Spleen (tissue), 13 donors: Measurements from ENCODE around the gene SCAANT1. TPM values are rescaled to one million over a fixed set of nuclear protein-coding genes. Genes with fewer than 3 reads are reported as not detected.

Experiments
- DNase-seq: peaks from one replicate; pipeline ENCODE4 v3.0.0-alpha.2; 2020
- H3K27ac ChIP-seq, 8 donors: fragments of 200-600 bp; sonication (generic) in 7 of 8; 1 replicate in 4 of 8; 2 replicates in 4 of 8; pipeline versions ENCODE4 v1.5.0 to v1.8.0; 2016 to 2021; ENCODE audit warnings: inconsistent platforms in 4 of 8, mild to moderate bottlenecking in 4 of 8, moderate library complexity in 1 of 8
- H3K27me3 ChIP-seq, 7 donors: fragments of 200-600 bp; sonication (generic) in 6 of 7; replicated peaks in 1 of 7; 1 replicate in 4 of 7; 2 replicates in 3 of 7; pipeline versions ENCODE4 v1.5.0 to v1.8.0; 2016 to 2021; ENCODE audit warnings: inconsistent platforms in 3 of 7, mild to moderate bottlenecking in 1 of 7
- H3K36me3 ChIP-seq, 6 donors: fragments of 200-600 bp; sonication (generic) in 5 of 6; 1 replicate in 4 of 6; 2 replicates in 2 of 6; pipeline versions ENCODE4 v1.5.0 to v1.8.0; 2016 to 2021; ENCODE audit warnings: inconsistent platforms in 2 of 6
- H3K4me1 ChIP-seq, 6 donors: fragments of 200-600 bp; sonication (generic) in 5 of 6; 1 replicate in 3 of 6; 2 replicates in 3 of 6; pipeline versions ENCODE4 v1.5.0 to v1.8.0; 2016 to 2021; ENCODE audit warnings: inconsistent platforms in 3 of 6
- H3K4me3 ChIP-seq, 8 donors: fragments of 200-600 bp; sonication (generic) in 7 of 8; 1 replicate in 4 of 8; 2 replicates in 4 of 8; pipeline versions ENCODE4 v1.5.0 to v1.8.0; 2016 to 2021; ENCODE audit warnings: inconsistent platforms in 4 of 8, mild to moderate bottlenecking in 4 of 8, moderate library complexity in 2 of 8
- H3K9me3 ChIP-seq, 8 donors: fragments of 200-600 bp; sonication (generic) in 7 of 8; 1 replicate in 4 of 8; 2 replicates in 4 of 8; pipeline versions ENCODE4 v1.5.0 to v1.8.0; 2016 to 2021; ENCODE audit warnings: inconsistent platforms in 4 of 8
- POLR2A ChIP-seq, 3 donors: fragments of 450-650 bp; IDR thresholded peaks; one replicate each; pipeline ENCODE4 v1.5.1; 2017; ENCODE audit warnings: antibody characterized with exemption in 3 of 3, mild to moderate bottlenecking in 1 of 3
- POLR2AphosphoS5 ChIP-seq, 3 donors: sonication (generic); formaldehyde crosslinking; IDR thresholded peaks; one replicate each; pipeline ENCODE4 v1.5.1; 2017; ENCODE audit warnings: antibody characterized with exemption in 3 of 3
- WGBS, 5 donors: extraction: QIAGEN DNeasy Blood & Tissue Kit in 3 of 5; methylation state at CpG; one replicate each; pipeline versions ENCODE4 v1.1.5 to v1.1.7; 2013 to 2018; 5-methylcytosine and 5-hydroxymethylcytosine counted together
- intact Hi-C: fragments of 100-400 bp; cut with DNase I; formaldehyde crosslinking; loops from one replicate; pipeline ENCODE4 v1.15.0; 2023; ENCODE audit warnings: low total_unique reads
- long read RNA-seq, 2 donors: transcript quantifications; one replicate each; lab custom pipeline, GENCODE V29; 2026
- polyA plus RNA-seq, 3 donors: library from polyadenylated mRNA; stranded (reverse); fragments of 200-250 nt; gene quantifications; one replicate each; pipeline ENCODE4 v1.2.1, GENCODE V29; 2013
- total RNA-seq, 7 donors: library from RNA; depleted of rRNA in 3 of 7; stranded (reverse); fragments of >200 nt in 3 of 7; fragmentation: NEBNext Ultra II Directional in 4 of 7; extraction: Animal tissue kit (Norgen Biotek cat#: 25700) in 4 of 7; gene quantifications; one replicate each; pipeline versions ENCODE4 v1.1.0 to v1.2.1, GENCODE V29; 2016 to 2021
- TF ChIP-seq, protein P1 (sequence below), 11 experiments: fragments of 200-600 bp in 7 of 11; fragments of 450-650 bp in 4 of 11; sonication (generic) in 4 of 11; IDR thresholded peaks in 8 of 11; conservative IDR thresholded peaks in 3 of 11; 1 replicate in 7 of 11; 2 replicates in 4 of 11; pipeline versions ENCODE4 v1.4.0 to v1.8.0; 2016 to 2021; ENCODE audit warnings: antibody characterized with exemption in 11 of 11, inconsistent platforms in 4 of 11, mild to moderate bottlenecking in 1 of 11
- donor health status: healthy with polysubstance abuse.
- donor health status: DM: no; HTN: no; CAD: no; lungs with moderate emphysema.
- donor health status: DM: no; HTN: no; CAD: no.
- donor health status: Bipolar disorder and iron deficiency.
- donor health status: healthy.
- donor health status: DM: no; HTN: no; CAD: no.
- donor health status: DM: yes; HTN: yes; CAD: no.

Gene SCAANT1
- total RNA-seq = not detected
- polyA plus RNA-seq = not detected
- long read RNA-seq, donor 1 = 0 reads
- long read RNA-seq, donor 2 = 0 reads

DNA sequence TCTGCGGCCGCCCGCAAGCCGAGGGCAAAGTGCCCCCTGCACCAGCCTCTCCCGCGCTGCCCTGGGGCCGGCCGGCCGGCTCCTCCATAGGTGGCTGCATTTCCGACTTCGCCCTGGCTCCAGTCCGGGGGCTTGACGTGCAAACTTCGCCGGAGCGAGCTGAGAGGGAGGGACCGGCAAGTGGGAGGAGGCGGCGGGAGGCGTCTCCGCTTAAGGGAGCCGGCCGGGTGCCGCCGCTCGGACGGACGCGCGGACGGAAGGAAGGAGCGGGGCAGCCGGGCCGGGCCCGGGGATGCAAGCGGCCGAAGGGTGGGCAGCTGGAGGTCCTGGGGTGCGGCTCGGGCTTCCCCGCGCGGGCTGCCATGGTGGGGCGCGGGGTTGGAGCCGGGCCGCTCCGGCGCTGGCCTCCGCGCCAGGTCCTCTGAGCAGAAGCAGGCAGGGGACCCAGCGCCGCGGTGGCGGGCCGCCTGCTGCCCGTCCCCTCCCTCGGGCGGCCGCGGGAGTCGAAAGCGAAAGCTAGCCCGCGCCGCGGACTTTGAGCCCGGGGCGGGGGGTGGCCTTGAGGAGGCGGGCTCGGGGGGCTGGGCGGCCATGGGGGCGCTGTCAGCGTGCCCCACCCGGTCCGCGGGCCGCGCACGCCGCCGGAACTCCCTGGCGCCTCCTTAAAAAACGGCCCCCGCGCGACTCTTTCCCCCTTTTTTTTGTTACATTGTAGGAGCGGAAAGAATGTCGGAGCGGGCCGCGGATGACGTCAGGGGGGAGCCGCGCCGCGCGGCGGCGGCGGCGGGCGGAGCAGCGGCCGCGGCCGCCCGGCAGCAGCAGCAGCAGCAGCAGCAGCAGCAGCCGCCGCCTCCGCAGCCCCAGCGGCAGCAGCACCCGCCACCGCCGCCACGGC is at the start of gene SCAANT1:
SCAANT1 (minus strand) TSS at position 511 of the 895 bp plus-strand sequence.
- H3K27ac ChIP-seq = peak within 1 kb of the TSS; percentile 96 to 100 (median 99)
- peaks cover 0 to 26% (median under 1%) of the 10 kb centered on the region in 6 donors for H3K36me3 ChIP-seq
- intact Hi-C loops = no loop called here
- peaks cover 28 to 68% (median 38%) of the 10 kb centered on the region in 6 donors for H3K4me1 ChIP-seq
- no peaks in the 10 kb centered on the region for H3K9me3 ChIP-seq
- peak; percentile 97 for DNase-seq
- H3K4me3 ChIP-seq = peak within 1 kb of the TSS; percentile 59 to 85 (median 82)
- no peaks in the 10 kb centered on the region for H3K27me3 ChIP-seq
- TF ChIP-seq POLR2A (IDR thresholded peaks at IDR 0.05) (peak in 1 of 3 donors; percentile 36), POLR2AphosphoS5 (IDR thresholded peaks at IDR 0.05) (peak; percentile 81 to 88 (median 85))
- TF ChIP-seq, protein P1, sequence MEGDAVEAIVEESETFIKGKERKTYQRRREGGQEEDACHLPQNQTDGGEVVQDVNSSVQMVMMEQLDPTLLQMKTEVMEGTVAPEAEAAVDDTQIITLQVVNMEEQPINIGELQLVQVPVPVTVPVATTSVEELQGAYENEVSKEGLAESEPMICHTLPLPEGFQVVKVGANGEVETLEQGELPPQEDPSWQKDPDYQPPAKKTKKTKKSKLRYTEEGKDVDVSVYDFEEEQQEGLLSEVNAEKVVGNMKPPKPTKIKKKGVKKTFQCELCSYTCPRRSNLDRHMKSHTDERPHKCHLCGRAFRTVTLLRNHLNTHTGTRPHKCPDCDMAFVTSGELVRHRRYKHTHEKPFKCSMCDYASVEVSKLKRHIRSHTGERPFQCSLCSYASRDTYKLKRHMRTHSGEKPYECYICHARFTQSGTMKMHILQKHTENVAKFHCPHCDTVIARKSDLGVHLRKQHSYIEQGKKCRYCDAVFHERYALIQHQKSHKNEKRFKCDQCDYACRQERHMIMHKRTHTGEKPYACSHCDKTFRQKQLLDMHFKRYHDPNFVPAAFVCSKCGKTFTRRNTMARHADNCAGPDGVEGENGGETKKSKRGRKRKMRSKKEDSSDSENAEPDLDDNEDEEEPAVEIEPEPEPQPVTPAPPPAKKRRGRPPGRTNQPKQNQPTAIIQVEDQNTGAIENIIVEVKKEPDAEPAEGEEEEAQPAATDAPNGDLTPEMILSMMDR (IDR thresholded peaks at IDR 0.05 in 8 of 11, conservative IDR thresholded peaks at IDR 0.05 in 3 of 11) = peak in 7 of 11 experiments; percentile 5 to 39 (median 26)
- 0 to 1% (median 0%) methylated on average over 24 to 115 of the region's 115 CpGs for WGBS, 5 donors

DNA sequence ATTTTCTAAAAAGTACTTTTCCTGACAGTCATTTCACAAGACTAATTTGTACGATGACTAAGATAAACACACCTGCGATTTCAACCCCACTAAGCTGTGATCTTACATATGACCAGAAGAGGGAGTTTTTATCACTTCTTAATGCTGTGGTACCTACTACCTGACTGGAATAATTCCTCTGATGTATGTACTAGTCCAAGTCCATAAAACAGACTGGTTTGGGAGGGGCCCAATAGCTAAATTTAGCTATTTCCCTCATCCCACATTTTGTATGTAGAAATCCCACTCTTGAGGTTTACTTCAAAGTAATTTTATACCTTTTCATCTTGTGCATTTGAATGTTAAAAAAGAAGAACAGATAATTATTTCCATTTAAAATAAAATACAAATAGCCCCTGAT is 49.7 kb upstream of the SCAANT1 start:
- peaks cover 12 to 80% (median 30%) of the 10 kb centered on the region in 6 donors for H3K4me1 ChIP-seq

DNA sequence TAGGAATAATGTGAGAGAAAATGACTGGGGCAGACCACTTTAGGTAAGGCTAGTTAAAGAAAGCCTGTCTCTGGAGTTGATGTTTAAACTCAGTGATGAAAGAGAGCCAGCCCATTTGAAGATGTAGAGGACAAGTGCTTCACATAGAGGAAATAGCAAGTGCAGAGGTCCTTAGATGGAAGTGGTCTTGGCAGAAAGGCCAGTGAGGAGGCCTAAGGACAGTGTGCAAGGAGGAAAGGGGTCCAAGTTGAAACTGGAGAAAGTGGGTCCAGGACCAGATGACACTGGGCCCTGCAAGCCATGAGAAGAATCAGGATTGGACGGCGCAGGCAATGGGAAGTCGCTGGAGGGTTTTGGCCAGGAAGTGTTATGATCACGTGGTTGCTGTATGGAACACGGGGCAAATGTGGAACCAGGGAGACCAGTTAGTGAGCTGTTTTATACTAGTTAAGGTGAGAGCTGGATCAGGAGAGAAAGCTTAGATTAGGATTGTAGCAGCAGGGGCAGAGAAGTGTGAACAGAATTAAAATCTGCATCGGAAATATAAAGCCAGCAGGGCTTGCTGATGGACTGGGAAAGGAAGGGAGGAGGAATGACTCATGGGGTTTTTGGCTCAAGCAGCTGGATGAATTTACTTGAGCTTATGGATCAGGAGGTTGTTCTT is 48.0 kb upstream of the SCAANT1 start:
- Histone ChIP-seq H3K4me1 (peaks cover 10 to 73% (median 24%) of the 10 kb centered on the region in 6 donors), H3K36me3 (peaks cover 0 to 18% (median 0%) of the 10 kb centered on the region in 6 donors), H3K9me3 (no peaks in the 10 kb centered on the region), H3K27ac (peak overlapping the region in 7 of 8 donors; percentile 12 to 61 (median 45)), H3K27me3 (no peaks in the 10 kb centered on the region), H3K4me3 (peak overlapping the region in 3 of 8 donors; percentile 3 to 40 (median 13))
- DNase-seq = peak; percentile 73
- 15 to 26% (median 24%) methylated on average over 6 of the region's 6 CpGs for WGBS, 5 donors
- intact Hi-C loops = no loop called here
- no peak for TF ChIP-seq POLR2A (IDR thresholded peaks at IDR 0.05)
- TF ChIP-seq, protein P1 (IDR thresholded peaks at IDR 0.05 in 8 of 11, conservative IDR thresholded peaks at IDR 0.05 in 3 of 11) = no peak
- TF ChIP-seq POLR2AphosphoS5 (IDR thresholded peaks at IDR 0.05) = no peak

More for the DNA sequence above, 49.7 kb upstream of the SCAANT1 start:
- H3K27ac ChIP-seq = peak overlapping the region in 1 of 8 donors; percentile 61
- intact Hi-C loops = no loop called here
- DNase-seq = no peak
- H3K36me3 ChIP-seq = peaks cover 0 to under 1% (median 0%) of the 10 kb centered on the region in 6 donors
- no peak overlapping the region for H3K4me3 ChIP-seq
- no peaks in the 10 kb centered on the region for H3K9me3 ChIP-seq
- 10 to 26% (median 23%) methylated on average over 2 of the region's 2 CpGs for WGBS, 5 donors
- no peak for TF ChIP-seq POLR2AphosphoS5 (IDR thresholded peaks at IDR 0.05)
- TF ChIP-seq, protein P1 (IDR thresholded peaks at IDR 0.05 in 8 of 11, conservative IDR thresholded peaks at IDR 0.05 in 3 of 11) = peak; percentile 47 to 78 (median 62)
- H3K27me3 ChIP-seq = no peaks in the 10 kb centered on the region
